ENCODE data around the gene ARHGEF17. TPM values are rescaled to one million over a fixed set of nuclear protein-coding genes. Genes with fewer than 3 reads are reported as not detected.

Gene ARHGEF17, protein sequence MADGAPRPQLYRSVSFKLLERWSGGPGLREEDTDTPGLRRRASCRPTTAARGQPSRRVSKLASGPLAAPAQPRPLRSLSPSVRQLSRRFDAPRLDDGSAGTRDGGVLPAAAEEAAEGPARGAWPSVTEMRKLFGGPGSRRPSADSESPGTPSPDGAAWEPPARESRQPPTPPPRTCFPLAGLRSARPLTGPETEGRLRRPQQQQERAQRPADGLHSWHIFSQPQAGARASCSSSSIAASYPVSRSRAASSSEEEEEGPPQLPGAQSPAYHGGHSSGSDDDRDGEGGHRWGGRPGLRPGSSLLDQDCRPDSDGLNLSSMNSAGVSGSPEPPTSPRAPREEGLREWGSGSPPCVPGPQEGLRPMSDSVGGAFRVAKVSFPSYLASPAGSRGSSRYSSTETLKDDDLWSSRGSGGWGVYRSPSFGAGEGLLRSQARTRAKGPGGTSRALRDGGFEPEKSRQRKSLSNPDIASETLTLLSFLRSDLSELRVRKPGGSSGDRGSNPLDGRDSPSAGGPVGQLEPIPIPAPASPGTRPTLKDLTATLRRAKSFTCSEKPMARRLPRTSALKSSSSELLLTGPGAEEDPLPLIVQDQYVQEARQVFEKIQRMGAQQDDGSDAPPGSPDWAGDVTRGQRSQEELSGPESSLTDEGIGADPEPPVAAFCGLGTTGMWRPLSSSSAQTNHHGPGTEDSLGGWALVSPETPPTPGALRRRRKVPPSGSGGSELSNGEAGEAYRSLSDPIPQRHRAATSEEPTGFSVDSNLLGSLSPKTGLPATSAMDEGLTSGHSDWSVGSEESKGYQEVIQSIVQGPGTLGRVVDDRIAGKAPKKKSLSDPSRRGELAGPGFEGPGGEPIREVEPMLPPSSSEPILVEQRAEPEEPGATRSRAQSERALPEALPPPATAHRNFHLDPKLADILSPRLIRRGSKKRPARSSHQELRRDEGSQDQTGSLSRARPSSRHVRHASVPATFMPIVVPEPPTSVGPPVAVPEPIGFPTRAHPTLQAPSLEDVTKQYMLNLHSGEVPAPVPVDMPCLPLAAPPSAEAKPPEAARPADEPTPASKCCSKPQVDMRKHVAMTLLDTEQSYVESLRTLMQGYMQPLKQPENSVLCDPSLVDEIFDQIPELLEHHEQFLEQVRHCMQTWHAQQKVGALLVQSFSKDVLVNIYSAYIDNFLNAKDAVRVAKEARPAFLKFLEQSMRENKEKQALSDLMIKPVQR (N-terminal part only)
- polyA plus RNA-seq (ENCODE audit: insufficient read length in 10 of 10), result 10 to 100 TPM; 36.6 to 51.6 (median 43.7) TPM
- long read RNA-seq, donor 1, partial matches to known transcripts, result 0 of 1 reads
- long read RNA-seq, donor 1, other reads (novel, unspliced or antisense), result 0 of 1 reads
- long read RNA-seq, donor 2, full-length matches to known transcripts, result 2 of 2 reads
- long read RNA-seq, donor 2, partial matches to known transcripts, result 0 of 2 reads
- long read RNA-seq, donor 2, other reads (novel, unspliced or antisense), result 0 of 2 reads
- long read RNA-seq, donor 3, result 0 reads
- long read RNA-seq, donor 4, result 0 reads
- long read RNA-seq, donor 5, full-length matches to known transcripts, result 4 of 4 reads
- long read RNA-seq, donor 5, partial matches to known transcripts, result 0 of 4 reads
- long read RNA-seq, donor 5, other reads (novel, unspliced or antisense), result 0 of 4 reads
- long read RNA-seq, donor 6, full-length matches to known transcripts, result 4 of 10 reads
- long read RNA-seq, donor 6, partial matches to known transcripts, result 6 of 10 reads
- long read RNA-seq, donor 6, other reads (novel, unspliced or antisense), result 0 of 10 reads
- long read RNA-seq, donor 7, result 0 reads
- long read RNA-seq, donor 8, partial matches to known transcripts, result 0 of 1 reads
- long read RNA-seq, donor 8, other reads (novel, unspliced or antisense), result 0 of 1 reads
- long read RNA-seq, donor 9, partial matches to known transcripts, result 0 of 1 reads
- long read RNA-seq, donor 9, other reads (novel, unspliced or antisense), result 0 of 1 reads

DNA sequence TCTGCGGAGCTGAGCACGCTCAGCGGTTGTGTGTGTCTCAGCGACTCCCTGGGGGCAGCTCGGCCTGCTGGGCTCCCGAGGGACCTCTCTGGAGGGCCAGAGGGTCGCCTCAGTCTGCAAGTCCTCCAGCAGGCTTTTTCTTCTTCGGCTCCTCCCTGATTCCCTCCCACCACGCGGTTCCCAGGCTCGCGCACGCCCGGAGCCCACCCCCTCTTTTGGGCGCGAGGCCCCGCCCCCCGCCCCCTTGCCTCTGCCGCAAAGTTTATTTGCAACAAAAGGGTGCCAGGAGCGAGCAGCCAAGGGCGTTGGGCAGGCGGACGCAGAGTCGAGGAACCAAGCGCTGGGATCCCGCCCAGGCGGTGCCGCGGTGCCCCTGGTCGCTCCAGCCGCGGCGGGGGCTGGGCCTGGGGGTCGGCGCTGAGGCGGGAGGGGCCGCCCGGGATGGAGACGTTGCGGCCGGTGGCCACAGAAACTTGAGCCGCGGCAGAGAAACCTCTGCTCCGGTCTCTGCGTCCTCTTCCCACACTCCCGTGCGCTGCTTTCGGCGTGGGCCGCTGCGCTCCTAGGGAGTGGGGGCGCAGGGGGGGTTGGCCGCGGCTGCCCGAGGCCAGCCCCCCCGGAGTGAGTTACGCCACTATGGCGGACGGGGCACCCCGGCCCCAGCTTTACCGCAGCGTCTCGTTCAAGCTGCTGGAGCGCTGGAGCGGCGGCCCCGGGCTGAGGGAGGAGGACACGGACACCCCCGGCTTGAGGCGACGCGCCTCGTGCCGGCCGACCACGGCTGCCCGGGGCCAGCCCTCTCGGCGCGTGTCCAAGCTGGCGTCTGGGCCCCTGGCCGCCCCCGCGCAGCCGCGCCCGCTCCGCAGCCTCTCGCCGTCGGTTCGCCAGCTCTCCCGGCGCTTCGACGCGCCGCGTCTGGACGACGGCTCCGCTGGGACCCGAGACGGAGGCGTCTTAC, at the start of gene ARHGEF17:
Gene ARHGEF17 (plus strand): TSS at position 274 of the 958 bp plus-strand sequence. CDS start 363 bp downstream, at position 637.
- DNase-seq, result peak; percentile 86 to 96 (median 91)

DNA sequence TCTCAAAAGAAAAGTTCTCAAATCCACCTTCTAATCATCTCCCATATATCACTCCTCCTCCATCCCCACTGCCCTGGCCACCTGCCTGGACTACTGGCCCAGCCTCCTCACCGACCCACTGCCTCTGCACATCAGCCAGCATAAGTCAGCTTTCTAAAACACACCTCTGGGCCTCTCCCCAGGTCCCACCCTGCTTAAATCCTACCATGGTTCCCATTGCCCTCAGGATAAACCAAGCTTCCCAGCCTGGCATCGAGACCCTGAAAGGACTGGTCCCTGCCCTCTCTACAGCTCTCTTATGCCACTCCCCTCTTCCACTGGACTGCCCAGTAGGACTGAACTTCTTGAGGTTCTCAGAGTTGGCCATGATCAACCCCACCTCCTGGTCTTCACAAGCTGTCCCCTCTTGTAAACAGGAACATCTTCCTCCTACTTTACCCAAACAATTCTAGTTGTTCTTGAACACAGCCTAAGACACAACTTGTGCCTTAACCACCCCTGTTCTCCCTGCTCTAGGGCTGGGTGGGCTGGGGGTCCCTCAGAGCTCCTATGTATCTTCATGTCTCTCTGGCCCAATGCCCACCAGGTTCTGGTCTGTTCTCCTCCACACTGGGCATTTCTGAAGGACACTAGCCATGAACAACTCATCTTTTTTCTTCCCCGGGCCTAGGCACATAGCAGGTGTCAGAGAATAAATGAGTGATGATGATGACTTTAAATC, 48.5 kb upstream of the ARHGEF17 start:
- no peak for DNase-seq

DNA sequence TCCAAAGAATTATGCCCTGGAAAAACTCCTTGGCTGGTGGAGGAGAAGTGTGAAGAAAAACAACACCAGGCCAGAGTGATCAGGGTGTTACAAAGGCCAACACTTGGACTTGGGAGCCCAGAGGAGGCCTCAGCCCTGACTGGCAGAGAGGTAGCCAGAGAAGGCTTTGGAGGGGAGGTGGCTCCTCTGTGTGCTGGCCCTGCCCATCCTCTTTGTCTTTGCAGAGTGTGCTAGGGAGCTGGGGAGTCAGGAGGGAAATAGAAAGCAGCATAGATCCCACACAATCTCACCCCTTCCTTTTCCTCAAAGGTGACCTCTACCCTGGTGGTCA, 48.0 kb upstream of the ARHGEF17 start:
- DNase-seq, result no peak

DNA sequence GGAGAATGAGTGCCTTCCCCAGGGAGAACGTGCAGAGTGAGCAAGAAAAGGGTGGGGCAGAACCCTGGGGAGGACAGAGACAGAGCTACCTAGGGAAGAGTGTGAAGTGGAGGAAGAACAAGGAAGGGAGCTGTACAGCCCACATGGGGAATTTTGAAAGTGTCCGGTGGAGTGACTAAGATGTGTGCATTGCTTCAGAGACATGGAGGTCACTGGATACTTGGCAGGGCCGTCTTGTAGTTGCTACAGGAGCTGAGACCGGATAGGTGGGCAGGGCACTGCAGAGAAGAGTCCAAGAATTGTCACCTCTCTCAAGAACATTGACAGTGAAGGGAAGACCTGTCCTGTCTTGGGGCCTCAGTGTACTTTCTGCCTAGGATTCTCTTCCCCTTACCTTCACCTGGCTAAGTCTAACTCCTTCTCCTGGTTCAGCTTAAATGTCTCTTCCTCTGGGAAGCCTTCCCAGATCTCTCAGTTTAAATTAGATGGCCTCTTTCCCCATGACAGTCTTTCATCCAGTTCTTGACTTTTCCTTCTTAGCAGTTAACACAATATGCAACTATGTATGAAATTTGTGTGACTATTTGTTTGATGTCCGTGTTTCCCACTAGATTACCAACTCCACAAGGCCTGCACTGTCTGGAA, 45.1 kb upstream of the ARHGEF17 start:
- no peak for DNase-seq

DNA sequence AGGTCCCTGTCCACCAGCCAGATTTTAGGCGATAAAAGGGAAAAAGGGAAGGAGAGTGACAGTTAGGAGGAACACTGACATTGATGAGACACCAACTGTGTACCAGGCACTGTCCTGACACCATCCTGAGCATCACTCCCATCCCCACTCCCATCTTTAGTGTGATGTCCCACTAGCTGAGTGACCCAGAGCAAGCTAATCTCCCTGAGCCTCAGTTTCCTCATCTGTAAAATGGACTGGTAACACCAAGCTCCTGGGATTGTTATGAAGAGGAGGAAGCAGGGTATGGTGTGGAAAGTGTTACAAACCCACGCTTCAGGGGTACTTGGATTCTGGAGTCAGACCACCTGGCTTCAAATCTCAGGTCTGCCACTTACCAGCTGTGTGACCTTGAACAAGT, 44.4 kb upstream of the ARHGEF17 start:
- DNase-seq, result no peak

DNA sequence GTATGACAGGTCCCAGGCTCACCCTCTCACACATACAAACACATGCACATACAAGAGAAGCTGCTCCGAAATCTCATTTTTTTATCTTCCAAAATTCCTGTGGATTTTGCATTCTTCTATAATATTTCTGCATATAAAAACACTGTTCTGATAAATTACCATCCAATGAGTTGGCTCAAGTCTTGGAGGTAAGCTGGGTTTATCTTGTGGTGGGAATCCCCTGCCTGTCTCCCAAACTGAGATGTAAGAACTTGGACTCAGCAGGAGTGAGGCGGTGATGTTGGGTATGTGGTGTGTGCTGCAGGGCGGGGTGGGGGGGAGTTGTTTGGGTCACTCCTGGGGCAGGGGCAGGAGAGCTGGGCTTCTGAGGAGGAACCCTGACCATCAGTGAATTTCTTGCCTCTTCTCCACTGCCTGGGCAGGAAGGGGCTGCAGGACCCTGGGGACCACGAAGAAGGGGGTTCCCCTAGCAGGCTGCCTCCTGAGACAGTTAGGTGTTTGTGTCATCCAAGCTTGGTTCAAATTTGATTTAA, 42.7 kb upstream of the ARHGEF17 start:
- DNase-seq, result no peak

DNA sequence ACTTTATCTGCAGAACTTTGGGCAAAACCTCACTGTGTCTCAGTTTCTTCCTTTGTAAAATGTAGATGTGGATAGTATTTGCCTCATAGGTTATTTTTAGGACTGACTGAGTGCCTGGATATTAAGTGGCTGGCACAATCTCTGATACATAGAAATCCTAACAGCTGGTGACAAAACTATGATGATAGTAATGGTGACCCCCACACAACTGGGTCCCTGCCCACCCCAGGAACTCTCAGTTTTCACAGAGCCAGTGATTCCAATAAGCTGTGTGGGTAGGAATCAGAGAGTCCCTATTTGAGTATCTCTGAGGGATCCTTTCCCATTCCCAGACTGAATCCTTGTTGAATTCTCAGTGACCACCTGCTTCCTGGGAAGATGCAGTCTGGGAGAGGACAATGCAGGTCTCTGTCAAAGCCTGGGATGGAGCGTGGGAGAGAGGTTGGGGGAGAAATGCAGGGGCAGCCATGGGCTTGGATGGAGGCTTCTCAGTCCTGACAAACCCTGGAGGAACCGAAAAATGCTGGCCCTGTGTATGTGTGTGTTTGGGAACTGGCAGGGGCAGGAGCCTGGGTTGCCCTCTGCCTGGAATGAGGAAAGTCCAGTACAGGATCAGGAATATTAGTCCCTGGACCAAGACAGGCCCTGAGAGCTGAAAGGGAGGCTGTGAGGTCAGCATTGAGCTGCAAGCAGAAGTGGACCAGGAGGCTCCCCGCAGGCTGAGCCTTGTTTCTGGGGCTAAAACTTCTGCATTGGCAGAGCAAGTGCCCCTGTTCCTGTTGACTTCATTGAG, 42.0 kb upstream of the ARHGEF17 start:
- no peak for DNase-seq

DNA sequence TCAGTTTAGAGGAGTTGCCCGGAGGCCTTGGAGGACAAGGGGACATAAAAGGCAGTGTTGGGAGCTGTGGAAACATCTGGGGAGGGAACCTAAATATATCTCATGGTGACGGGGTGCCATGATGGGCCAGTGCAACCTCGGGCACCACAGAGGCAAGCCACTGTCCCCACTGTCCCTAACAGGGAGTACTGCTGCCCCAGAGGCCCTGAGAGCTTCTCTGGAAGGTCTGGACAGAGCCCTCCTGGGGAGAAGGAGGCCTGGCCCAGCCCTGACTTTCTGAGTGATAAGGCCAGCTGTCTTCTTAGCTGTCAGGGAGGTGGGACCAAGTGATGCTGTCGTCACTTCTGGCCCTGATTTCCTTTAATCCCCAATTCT, 41.4 kb upstream of the ARHGEF17 start:
- peak in 2 of 3 donors; percentile 36 to 42 for DNase-seq

DNA sequence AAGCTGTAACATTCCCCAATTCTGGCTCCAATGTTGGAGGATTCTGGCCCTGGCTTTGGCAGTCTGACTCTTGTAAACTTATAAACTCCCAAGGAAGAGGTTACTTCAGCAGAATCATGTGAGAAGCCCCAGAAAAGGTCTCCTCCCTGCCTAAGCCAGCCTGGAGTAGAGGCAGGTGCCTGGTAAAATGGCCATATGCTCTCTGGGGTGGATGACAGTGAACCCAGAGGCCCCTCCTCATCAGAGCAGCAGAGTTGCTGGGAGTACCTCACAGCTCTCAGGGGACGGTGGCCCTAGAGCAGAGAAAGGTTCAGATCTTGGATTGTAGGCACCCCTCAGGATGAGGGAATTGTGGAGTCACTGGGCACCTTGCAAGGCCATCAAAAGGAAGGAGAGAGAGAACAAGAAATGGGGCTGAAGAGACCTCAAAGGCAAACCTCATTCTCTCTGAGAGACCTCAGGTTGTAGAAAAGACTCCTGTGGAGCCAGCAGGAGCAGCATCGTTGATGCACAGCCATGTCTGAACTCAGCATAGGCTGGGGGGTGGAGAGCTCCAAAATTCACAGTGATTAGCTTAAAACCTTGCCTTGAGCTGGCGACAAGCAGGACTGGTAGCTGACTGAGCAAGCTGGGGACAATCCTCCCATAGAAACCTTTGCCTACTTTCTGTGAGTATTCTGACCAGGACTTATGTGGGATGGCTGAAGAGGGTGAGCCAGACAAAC, 40.8 kb upstream of the ARHGEF17 start:
- no peak for DNase-seq

DNA sequence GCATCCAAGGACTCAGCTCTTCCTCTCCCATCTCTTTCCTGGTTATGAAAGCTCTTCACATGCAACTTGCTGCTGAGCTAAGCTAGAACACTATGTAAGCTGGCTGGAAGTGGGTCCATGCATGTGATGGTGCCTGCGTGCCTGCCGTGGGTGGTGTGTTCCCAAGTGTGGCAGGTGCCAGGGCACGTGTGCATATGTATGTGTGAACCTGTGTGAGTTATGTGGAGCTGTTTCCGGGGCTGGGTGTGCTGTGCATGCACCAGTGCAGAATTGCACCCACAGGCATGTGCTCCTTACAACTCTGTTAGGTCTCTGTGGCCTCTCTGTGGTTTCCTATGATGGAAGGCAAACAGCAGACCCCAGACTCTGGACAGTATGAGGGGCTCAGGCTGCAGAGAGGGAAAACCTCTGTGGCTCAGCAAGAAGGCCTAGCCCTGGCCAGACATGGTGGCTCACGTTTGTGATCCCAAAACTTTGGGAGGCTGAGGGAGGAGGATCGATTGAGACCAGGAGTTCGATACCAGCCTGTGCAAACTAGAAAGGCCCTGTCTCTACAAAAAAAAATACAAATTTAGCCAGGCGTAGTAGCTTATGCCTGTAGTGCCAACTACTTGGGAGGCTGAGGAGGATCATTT, 40.1 kb upstream of the ARHGEF17 start:
- no peak for DNase-seq

DNA sequence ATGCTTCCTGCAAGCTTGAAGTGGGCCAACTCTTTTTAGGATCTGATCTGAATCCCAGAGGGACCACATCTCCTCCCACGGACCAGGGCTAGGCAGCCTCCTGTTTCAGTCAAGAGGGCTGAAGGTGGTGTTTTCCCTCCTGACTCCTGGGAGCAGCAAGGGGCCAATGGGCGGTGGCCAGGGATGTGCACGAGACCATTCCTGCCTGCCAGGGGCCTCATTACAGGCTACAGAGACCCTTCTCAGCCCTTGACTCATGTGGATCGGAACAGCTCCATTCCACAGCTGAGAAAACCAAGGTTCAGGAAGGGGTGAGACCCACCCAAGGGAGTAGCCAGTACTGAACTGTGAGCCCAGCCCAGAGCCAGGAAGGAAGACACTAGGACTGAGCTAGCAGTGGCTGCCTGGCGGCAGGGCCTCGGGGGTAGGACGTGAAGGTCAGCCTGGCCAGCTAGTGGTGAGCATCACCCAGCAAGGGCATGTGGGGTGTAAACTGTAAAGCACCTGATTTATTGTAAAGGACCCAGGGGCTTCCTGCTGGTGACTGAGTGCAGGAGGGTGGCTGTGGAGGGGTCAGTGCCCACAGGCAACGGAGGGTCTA, 39.3 kb upstream of the ARHGEF17 start:
- no peak for DNase-seq

DNA sequence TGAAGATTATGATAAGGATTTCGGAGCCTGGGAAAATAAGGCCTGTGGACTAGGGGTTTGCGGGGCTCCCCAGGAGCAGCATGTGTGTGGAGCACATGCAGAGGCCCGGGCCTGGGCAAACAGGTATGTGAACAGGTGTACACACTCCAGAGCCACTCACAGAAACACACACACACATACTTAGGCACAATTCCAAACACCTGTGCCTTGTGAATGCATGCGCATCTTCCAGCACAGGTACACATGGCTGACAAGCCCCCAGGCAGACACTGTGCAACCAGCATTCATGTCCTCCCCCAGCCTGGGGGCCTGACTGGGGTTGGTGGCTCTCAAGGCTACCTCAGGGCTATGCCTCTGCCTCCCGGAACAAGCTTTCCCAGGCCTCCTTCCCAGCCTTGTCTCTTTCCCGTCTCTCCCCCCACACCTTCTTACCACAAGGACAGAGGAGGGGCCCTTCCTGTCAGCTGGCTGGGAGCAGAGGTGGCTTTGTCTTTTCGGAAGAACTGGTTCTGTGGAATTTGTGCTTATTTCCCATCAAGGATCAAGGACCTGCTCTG, 38.5 kb upstream of the ARHGEF17 start:
- DNase-seq, result no peak

DNA sequence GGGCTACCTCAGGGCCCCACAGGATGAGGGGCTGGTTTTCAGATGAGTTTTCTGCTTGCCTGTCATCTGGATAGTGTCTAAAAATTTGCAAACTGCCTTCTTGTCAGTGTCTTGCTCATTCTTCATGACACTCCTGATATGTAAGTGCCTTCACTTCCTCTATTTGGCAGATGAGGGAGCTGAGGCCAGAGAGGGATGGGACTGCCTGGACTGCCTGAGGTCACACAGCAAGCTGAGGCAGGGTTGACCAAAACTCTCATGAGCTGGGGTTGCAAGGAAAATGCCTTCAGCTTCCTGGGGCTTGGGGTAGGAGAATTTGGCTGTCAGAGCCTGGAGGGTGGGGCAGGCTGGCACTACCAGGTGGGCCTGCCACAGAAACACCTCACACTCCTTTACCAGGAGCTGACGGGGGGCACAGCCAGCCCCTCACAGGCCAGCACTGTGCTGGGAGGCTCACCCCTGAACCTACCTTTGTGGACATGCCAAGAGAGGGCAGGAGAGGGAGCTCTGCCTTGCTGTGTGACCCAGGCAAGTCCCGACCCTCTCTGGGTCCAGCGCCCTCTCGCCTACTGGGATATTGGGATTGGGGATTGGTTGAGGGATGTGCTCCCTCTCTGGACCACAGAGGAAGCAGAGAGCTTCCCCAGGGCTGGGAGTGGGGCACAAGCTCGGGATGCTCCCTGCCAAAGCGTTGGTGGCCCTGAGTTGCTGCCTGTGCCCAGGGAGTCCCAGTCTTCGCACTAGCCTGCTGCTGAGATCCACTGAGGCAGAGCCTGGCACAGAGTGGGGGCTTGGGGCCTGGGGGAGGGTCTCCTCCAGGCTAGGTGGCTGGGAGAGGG, 37.8 kb upstream of the ARHGEF17 start:
- DNase-seq, result no peak

DNA sequence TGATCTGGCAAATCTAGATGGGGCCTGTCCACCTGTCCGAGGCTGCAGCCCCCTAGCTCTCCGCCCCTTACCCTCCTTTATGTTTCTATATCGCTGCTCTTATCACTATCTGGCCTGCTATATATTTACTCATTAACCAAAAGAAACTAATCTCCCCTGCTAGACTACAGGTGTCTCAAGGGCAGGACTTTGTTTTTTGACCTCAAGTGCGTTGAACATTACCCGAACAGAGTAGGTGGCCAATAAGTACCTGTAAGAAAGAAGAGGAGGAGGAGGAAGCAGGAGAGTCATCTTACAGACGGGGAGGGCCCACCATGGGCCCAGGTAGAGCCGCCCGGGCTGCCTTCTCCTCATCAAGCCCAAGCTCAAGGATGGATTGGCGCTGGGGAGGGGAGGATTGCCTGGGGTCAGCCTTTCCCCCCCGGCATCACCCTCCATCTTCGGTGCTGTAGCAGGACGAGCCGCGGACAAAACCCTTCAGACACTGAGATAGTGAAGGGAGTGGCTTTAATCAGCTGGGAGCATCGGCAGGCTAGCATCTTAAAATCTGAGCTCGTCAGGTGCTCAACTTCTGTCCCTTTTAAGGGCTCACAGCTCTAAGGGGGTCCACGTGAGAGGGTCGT, 37.1 kb upstream of the ARHGEF17 start:
- no peak for DNase-seq
